GM12891 (cell line): ENCODE measurements around the gene MYOC.

Source experiments
- POLR2A ChIP-seq: IDR thresholded peaks from 2 replicates; pipeline ENCODE4 v1.6.1; 2011; ENCODE audit warnings: low read depth, low read length, control low read depth
- TAF1 ChIP-seq: IDR thresholded peaks from 2 replicates; pipeline ENCODE4 v1.6.1; 2011; ENCODE audit warnings: low read depth, low read length, control low read depth

DNA sequence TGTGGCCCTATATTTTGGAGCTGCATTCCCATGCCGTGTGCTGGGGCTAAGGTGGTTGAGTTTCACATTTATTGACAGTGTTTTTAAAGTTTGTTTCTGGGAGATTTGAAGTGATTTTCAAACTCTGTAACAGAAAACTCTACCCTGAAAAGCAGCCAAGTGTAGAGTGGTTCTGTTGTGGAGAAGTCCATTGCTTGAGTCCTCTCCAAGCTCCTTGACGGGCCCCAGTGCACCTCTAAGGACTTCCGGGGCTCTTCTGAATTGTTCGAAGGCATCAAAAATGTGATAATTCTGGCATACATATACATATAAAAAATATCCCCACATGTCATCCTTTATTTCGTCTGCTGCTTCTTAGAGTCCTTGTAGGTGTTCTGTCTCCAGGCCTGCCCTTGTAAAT lies 25.5 kb downstream of the MYOC start:
- TF ChIP-seq POLR2A (no peak), TAF1 (no peak)
